GM18498 (cell line): ENCODE measurements around the gene TIMP2.
"Not testable (repeated sequence)": the region's sequence is repeated elsewhere in the genome, so short reads cannot be mapped to it uniquely, and the experiment has no call there.

Experiments used
- ATAC-seq: cut with Tn5 transposase; IDR thresholded peaks from one replicate; pipeline ENCODE4 v1.9.1; 2021; ENCODE audit warnings: mild to moderate bottlenecking, moderate library complexity; ENCODE audit not compliant: unreplicated experiment

The TIMP2 gene

GRCh38 chr17:78873519-78874340 is 51.5 kb downstream of the TIMP2 start:
- no peak for ATAC-seq

GRCh38 chr17:78872486-78872885 is 52.7 kb downstream of the TIMP2 start:
- no peak for ATAC-seq

- ATAC-seq: no peak
These were observed 54.6 kb downstream of the TIMP2 start for GRCh38 chr17:78870621-78871020.

- ATAC-seq: no peak
These were observed 56.8 kb downstream of the TIMP2 start for GRCh38 chr17:78868391-78868790.

GRCh38 chr17:78867046-78867445 is 58.1 kb downstream of the TIMP2 start:
- not testable (repeated sequence) for ATAC-seq

- ATAC-seq: no peak
These were observed 59.4 kb downstream of the TIMP2 start for GRCh38 chr17:78865682-78866390.

GRCh38 chr17:78864117-78864516 is 61.1 kb downstream of the TIMP2 start:
- ATAC-seq: no peak

- no peak for ATAC-seq
These were observed 62.8 kb downstream of the TIMP2 start for GRCh38 chr17:78862073-78863023.

GRCh38 chr17:78861229-78861628 is 64.0 kb downstream of the TIMP2 start:
- ATAC-seq: no peak

GRCh38 chr17:78859051-78859450 is 66.1 kb downstream of the TIMP2 start:
- ATAC-seq: no peak

- ATAC-seq: no peak
These were observed 67.9 kb downstream of the TIMP2 start for GRCh38 chr17:78857266-78857665.

GRCh38 chr17:78855561-78856165 is 69.5 kb downstream of the TIMP2 start:
- ATAC-seq: no peak

- no peak for ATAC-seq
These were observed 70.7 kb downstream of the TIMP2 start for GRCh38 chr17:78854508-78854907.

GRCh38 chr17:78853926-78854394 is 71.2 kb downstream of the TIMP2 start:
- ATAC-seq: no peak

- ATAC-seq: no peak
These were observed 72.5 kb downstream of the TIMP2 start for GRCh38 chr17:78852709-78853121.

- no peak for ATAC-seq
These were observed 76.2 kb downstream of the TIMP2 start for GRCh38 chr17:78849026-78849425.

GRCh38 chr17:78847052-78847451 is 78.1 kb downstream of the TIMP2 start:
- no peak for ATAC-seq

GRCh38 chr17:78844301-78845005 is 80.7 kb downstream of the TIMP2 start:
- ATAC-seq: no peak

GRCh38 chr17:78842881-78843565 is 82.2 kb downstream of the TIMP2 start:
- ATAC-seq: no peak
